ENCODE measurements around the gene TGFBR3L. TPM values are rescaled to one million over a fixed set of nuclear protein-coding genes. Genes with fewer than 3 reads are reported as not detected.
"Not testable (repeated sequence)": the region's sequence is repeated elsewhere in the genome, so short reads cannot be mapped to it uniquely, and the experiment has no call there.

Gene TGFBR3L
- total and polyA plus RNA-seq, 10 of the 15 experiments (the other 5 are each of a cell fraction or from before 2014, with no cell fraction given), result 0.20 to 0.23 TPM; not detected in 8

- peak; percentile 44 to 63 (median 48); a peak in 5 of 6 replicates for TF ChIP-seq CTCF (IDR thresholded peaks at IDR 0.05 in 2 of 3, conservative IDR thresholded peaks at IDR 0.05 in 1 of 3; ENCODE audit: control insufficient read depth in 2 of 3, extremely low read depth in 1 of 3, insufficient read depth in 1 of 3, low read depth in 3 of 3, low read length in 3 of 3)
- TF ChIP-seq MYB (IDR thresholded peaks at IDR 0.05; ENCODE audit: borderline replicate concordance, low read depth, low read length), result no peak
- peak; percentile 98 for TF ChIP-seq SUZ12 (IDR thresholded peaks at IDR 0.05; ENCODE audit: unreplicated experiment)
- no peak for TF ChIP-seq ZZZ3 (IDR thresholded peaks at IDR 0.05; ENCODE audit: control insufficient read depth, insufficient read length, low read depth)
- TF ChIP-seq DPF2 (IDR thresholded peaks at IDR 0.05), result peak; percentile 35; the same call in 1 of the 2 replicates
- no peak for TF ChIP-seq PML (IDR thresholded peaks at IDR 0.05; ENCODE audit: low read length)
- TF ChIP-seq RAD51 (IDR thresholded peaks at IDR 0.05), result no peak
- TF ChIP-seq BHLHE40 (IDR thresholded peaks at IDR 0.05; ENCODE audit: borderline replicate concordance in 1 of 2, low read depth in 2 of 2, low read length in 1 of 2), result peak in 1 of 2 experiments; percentile 17; a peak in 1 of 4 replicates
- TF ChIP-seq RAD21 (IDR thresholded peaks at IDR 0.05; ENCODE audit: insufficient read depth, low read depth, low read length), result 0 out of 2 replicates have a peak, but pooled peaks have one; percentile 27
- 0 out of 2 replicates have a peak, but pooled peaks have one; percentile 13 for TF ChIP-seq YY1 (IDR thresholded peaks at IDR 0.05; ENCODE audit: low read depth, low read length)
These were observed 2.8 kb downstream of the TGFBR3L start (continued) for GRCh38 chr19:7917267-7918061.

- intact Hi-C loops (cut with micrococcal nuclease; ENCODE audit: unreplicated experiment); ATAC-seq; H3K4me3 ChIP-seq; H3K9ac ChIP-seq (ENCODE audit: control insufficient read depth, insufficient read depth, low read length); RAD21 ChIA-PET (ENCODE audit: unreplicated experiment); H4K20me1 ChIP-seq (ENCODE audit: control insufficient read depth, insufficient read depth); H2AFZ ChIP-seq (ENCODE audit: control insufficient read depth, low read depth, low read length); H3K36me3 ChIP-seq (ENCODE audit: control insufficient read depth in 2 of 2, insufficient read depth in 2 of 2, low read length in 1 of 2); H3K79me2 ChIP-seq (ENCODE audit: control insufficient read depth, insufficient read depth, low read length); BruUV-seq (replicated peaks); in situ Hi-C loops (cut with MboI); H3K9me3 ChIP-seq (replicated peaks; ENCODE audit: control insufficient read depth, insufficient read depth, low read length); H3K27ac ChIP-seq (ENCODE audit: control insufficient read depth, insufficient read depth); FAIRE-seq; DNase-seq (ENCODE audit: low read depth, low spot score); POLR2A ChIA-PET; H3K4me2 ChIP-seq (ENCODE audit: control insufficient read depth, insufficient read depth): not testable (repeated sequence)
- Histone ChIP-seq H3K4me1 (ENCODE audit: control insufficient read depth, insufficient read depth, low read length) (peaks cover 11% of the 10 kb centered on the region), H3K27me3 (replicated peaks in 1 of 2; ENCODE audit: control insufficient read depth in 2 of 2, insufficient read depth in 2 of 2, low read length in 1 of 2) (peaks cover 8 to 21% of the 10 kb centered on the region in 2 experiments)
- SMC1A ChIA-PET (ENCODE audit: uncharacterized antibody, unreplicated experiment), result interaction anchor here (1.6 kb wide), 1 partner anchor 26 kb away, joined by 3 read pairs; no protein-coding TSS in a partner anchor
- WGBS (ENCODE audit: insufficient coverage, insufficient replicate concordance, low lambda C conversion rate, missing lambda C conversion rate), result 19% methylated on average over 29 of the region's 29 CpGs
- CTCF ChIA-PET, result interaction anchor here (1.1 to 1.2 kb wide), 2 partner anchors 11 to 26 kb away, joined by 3 to 4 read pairs; partner anchors contain the start of gene TIMM44
These were observed 3.5 kb downstream of the TGFBR3L start for GRCh38 chr19:7918062-7918614.

Data from GM12878 (cell line).